Astrocyte (in vitro differentiated cells and primary cell): ENCODE data around the gene MYADML2. TPM values are rescaled to one million over a fixed set of nuclear protein-coding genes. Genes with fewer than 3 reads are reported as not detected.
A peak's percentile ranks its signal among the peaks of the same experiment; 100 is the strongest.

Experiments used
- DNase-seq: peaks from one replicate; pipeline ENCODE4 v3.0.0-alpha.2; 2010; ENCODE audit warnings: low read depth
- FAIRE-seq: peaks from 2 replicates; lab custom pipeline; 2011; peaks lifted over from hg19 to GRCh38; lab: Jason Lieb, UNC
- H2AFZ ChIP-seq: 2 replicates; pipeline ENCODE4 v1.6.0; 2012; ENCODE audit warnings: low read depth, low read length, inconsistent platforms
- H3K27ac ChIP-seq: 2 replicates; pipeline ENCODE4 v1.5.1; 2011; ENCODE audit warnings: low read depth, low read length, inconsistent platforms
- H3K27me3 ChIP-seq: 2 replicates; pipeline ENCODE4 v1.6.0; 2011; ENCODE audit warnings: low read length, inconsistent platforms; ENCODE audit not compliant: insufficient read depth
- H3K36me3 ChIP-seq: 2 replicates; pipeline ENCODE4 v1.5.1; 2011; ENCODE audit warnings: low read length, inconsistent platforms; ENCODE audit not compliant: insufficient read depth
- H3K4me1 ChIP-seq: 2 replicates; pipeline ENCODE4 v1.5.1; 2011; ENCODE audit warnings: low read length, inconsistent platforms; ENCODE audit not compliant: insufficient read depth
- H3K4me2 ChIP-seq: 2 replicates; pipeline ENCODE4 v1.6.0; 2012; ENCODE audit warnings: low read length, inconsistent platforms
- H3K4me3 ChIP-seq: 2 replicates; pipeline ENCODE4 v1.5.1; 2011; ENCODE audit warnings: low read depth, mild to moderate bottlenecking, low read length, inconsistent platforms; ENCODE audit not compliant: insufficient read depth
- H3K79me2 ChIP-seq: 2 replicates; pipeline ENCODE4 v1.6.0; 2012; ENCODE audit warnings: mild to moderate bottlenecking, low read length, inconsistent platforms; ENCODE audit not compliant: insufficient read depth
- H3K9ac ChIP-seq: 2 replicates; pipeline ENCODE4 v1.6.0; 2012; ENCODE audit warnings: mild to moderate bottlenecking, low read length, inconsistent platforms
- H3K9me3 ChIP-seq: 2 replicates; pipeline ENCODE4 v1.5.1; 2012; ENCODE audit warnings: low read depth, mild to moderate bottlenecking, low read length, inconsistent platforms; ENCODE audit not compliant: insufficient read depth
- H4K20me1 ChIP-seq: 2 replicates; pipeline ENCODE4 v1.6.0; 2012; ENCODE audit warnings: low read length, inconsistent platforms; ENCODE audit not compliant: insufficient read depth
- H3K27ac Mint-ChIP-seq: one replicate; pipeline ENCODE4 v1.8.0; 2021; ENCODE audit warnings: mild to moderate bottlenecking, mixed read lengths; ENCODE audit not compliant: unreplicated experiment
- H3K27me3 Mint-ChIP-seq: one replicate; pipeline ENCODE4 v1.8.0; 2021; ENCODE audit warnings: low read depth, mixed read lengths; ENCODE audit not compliant: unreplicated experiment
- H3K36me3 Mint-ChIP-seq: one replicate; pipeline ENCODE4 v1.8.0; 2021; ENCODE audit warnings: low read depth, mixed read lengths; ENCODE audit not compliant: unreplicated experiment
- H3K4me1 Mint-ChIP-seq: one replicate; pipeline ENCODE4 v1.8.0; 2021; ENCODE audit warnings: low read depth, mixed read lengths; ENCODE audit not compliant: unreplicated experiment
- H3K4me3 Mint-ChIP-seq: one replicate; pipeline ENCODE4 v1.8.0; 2021; ENCODE audit warnings: mild to moderate bottlenecking, moderate library complexity, mixed read lengths; ENCODE audit not compliant: unreplicated experiment
- H3K9me3 Mint-ChIP-seq: one replicate; pipeline ENCODE4 v1.8.0; 2021; ENCODE audit warnings: mild to moderate bottlenecking, mixed read lengths; ENCODE audit not compliant: unreplicated experiment
- EZH2 ChIP-seq: IDR thresholded peaks from 2 replicates; pipeline ENCODE4 v1.6.1; 2012; ENCODE audit warnings: mild to moderate bottlenecking, low read length, inconsistent platforms; ENCODE audit not compliant: insufficient read depth
- total RNA-seq: library from RNA; stranded (reverse); gene quantifications from 2 replicates; pipeline ENCODE4 v1.2.1, GENCODE V29; 2021
- TF ChIP-seq, protein P1 (sequence below): IDR thresholded peaks from 2 replicates; pipeline ENCODE4 v1.5.1; 2011; ENCODE audit warnings: low read depth, mild to moderate bottlenecking, inconsistent platforms, low read length, moderate library complexity; ENCODE audit not compliant: insufficient read depth

Gene MYADML2
- total RNA-seq, 1 donor from 2014 or later, result not detected

DNA sequence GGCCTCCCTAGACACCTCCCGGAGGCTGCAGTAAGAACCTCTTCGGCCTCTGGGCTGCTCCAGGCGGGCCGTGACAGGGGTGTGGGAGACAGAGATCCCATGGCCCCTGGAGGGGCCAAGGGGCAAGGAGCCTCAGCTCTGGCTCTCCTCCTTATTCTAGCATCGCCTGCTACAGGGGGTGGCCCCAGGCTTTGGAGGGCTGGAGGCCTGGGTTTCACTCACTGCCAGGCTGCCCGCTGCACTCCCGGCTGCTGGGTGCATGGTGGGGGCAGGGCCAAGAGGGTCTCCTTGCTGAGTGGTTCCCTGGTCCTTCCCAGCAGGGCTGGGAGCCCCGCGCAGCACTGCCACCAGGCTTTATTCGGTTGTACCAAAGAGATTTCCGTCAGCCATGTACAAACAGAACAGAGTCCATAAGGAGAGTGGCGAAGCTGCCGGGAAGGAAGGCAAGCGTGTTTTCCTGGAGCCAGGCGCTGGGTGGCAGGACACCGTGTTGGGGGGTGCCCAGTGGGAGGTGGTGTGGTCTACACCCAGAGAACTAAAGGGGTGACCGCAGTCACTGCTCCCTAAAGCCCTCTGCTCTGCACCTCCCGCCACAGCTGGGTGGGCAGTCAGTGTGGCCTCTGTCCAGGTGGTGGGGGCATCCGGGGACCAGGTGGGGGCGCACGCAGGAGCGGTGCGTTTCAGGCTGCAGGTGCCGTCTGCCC lies 43.0 kb downstream of the MYADML2 start:
- H3K79me2 ChIP-seq, result peaks cover 11% of the 10 kb centered on the region
- H3K9ac ChIP-seq, result no peak overlapping the region
- Mint-ChIP-seq H3K27me3 (no peaks in the 10 kb centered on the region), H3K4me1 (peaks cover 2% of the 10 kb centered on the region), H3K27ac (no peak overlapping the region), H3K4me3 (no peak overlapping the region), H3K9me3 (no peaks in the 10 kb centered on the region), H3K36me3 (peaks cover 8% of the 10 kb centered on the region)
- DNase-seq, result no peak
- TF ChIP-seq EZH2, result no peak
- H3K4me1 ChIP-seq, result peaks cover 15% of the 10 kb centered on the region
- H2AFZ ChIP-seq, result no peak overlapping the region
- peaks cover 23% of the 10 kb centered on the region for H4K20me1 ChIP-seq
- no peaks in the 10 kb centered on the region for H3K36me3 ChIP-seq
- no peak overlapping the region for H3K4me3 ChIP-seq
- FAIRE-seq, result no peak
- no peak overlapping the region for H3K4me2 ChIP-seq
- H3K27me3 ChIP-seq, result no peaks in the 10 kb centered on the region
- no peak overlapping the region for H3K27ac ChIP-seq
- H3K9me3 ChIP-seq, result no peaks in the 10 kb centered on the region

DNA sequence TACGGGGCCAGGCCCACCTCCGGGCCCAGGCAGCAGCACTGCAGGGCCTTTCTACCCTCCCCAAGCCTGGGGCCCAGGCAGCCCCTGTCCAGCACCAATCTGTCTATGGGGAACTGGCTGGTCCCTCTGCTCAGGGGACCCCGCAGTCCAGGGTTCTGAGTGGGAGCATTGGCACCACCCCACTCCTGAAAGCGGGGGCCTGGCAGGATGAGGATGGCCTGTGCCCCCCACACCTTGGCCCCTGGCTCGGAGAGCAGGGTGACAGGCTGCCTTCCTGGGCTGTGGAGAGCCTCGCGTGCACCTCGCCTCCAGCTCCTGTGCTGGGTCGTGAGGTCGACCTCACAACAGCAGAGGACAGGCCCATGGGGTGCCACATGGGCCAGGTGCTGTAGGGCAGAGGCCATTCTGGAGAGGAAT lies 43.6 kb downstream of the MYADML2 start:
- no peak overlapping the region for H3K4me2 ChIP-seq
- TF ChIP-seq EZH2, result no peak
- TF ChIP-seq, protein P1, sequence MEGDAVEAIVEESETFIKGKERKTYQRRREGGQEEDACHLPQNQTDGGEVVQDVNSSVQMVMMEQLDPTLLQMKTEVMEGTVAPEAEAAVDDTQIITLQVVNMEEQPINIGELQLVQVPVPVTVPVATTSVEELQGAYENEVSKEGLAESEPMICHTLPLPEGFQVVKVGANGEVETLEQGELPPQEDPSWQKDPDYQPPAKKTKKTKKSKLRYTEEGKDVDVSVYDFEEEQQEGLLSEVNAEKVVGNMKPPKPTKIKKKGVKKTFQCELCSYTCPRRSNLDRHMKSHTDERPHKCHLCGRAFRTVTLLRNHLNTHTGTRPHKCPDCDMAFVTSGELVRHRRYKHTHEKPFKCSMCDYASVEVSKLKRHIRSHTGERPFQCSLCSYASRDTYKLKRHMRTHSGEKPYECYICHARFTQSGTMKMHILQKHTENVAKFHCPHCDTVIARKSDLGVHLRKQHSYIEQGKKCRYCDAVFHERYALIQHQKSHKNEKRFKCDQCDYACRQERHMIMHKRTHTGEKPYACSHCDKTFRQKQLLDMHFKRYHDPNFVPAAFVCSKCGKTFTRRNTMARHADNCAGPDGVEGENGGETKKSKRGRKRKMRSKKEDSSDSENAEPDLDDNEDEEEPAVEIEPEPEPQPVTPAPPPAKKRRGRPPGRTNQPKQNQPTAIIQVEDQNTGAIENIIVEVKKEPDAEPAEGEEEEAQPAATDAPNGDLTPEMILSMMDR, result no peak
- H3K79me2 ChIP-seq, result peaks cover 11% of the 10 kb centered on the region
- H3K4me3 Mint-ChIP-seq, result peak overlapping the region; percentile 62
- H3K4me1 ChIP-seq, result peaks cover 21% of the 10 kb centered on the region
- no peaks in the 10 kb centered on the region for H3K27me3 ChIP-seq
- H3K27ac Mint-ChIP-seq, result no peak overlapping the region
- no peaks in the 10 kb centered on the region for H3K9me3 ChIP-seq
- no peak overlapping the region for H2AFZ ChIP-seq
- peaks cover 26% of the 10 kb centered on the region for H4K20me1 ChIP-seq
- no peaks in the 10 kb centered on the region for H3K9me3 Mint-ChIP-seq
- FAIRE-seq, result no peak
- H3K4me1 Mint-ChIP-seq, result peaks cover 4% of the 10 kb centered on the region
- no peak overlapping the region for H3K4me3 ChIP-seq
- H3K27me3 Mint-ChIP-seq, result no peaks in the 10 kb centered on the region
- no peak overlapping the region for H3K9ac ChIP-seq
- H3K36me3 ChIP-seq, result no peaks in the 10 kb centered on the region
- no peak overlapping the region for H3K27ac ChIP-seq
- DNase-seq, result no peak
- peaks cover 8% of the 10 kb centered on the region for H3K36me3 Mint-ChIP-seq

DNA sequence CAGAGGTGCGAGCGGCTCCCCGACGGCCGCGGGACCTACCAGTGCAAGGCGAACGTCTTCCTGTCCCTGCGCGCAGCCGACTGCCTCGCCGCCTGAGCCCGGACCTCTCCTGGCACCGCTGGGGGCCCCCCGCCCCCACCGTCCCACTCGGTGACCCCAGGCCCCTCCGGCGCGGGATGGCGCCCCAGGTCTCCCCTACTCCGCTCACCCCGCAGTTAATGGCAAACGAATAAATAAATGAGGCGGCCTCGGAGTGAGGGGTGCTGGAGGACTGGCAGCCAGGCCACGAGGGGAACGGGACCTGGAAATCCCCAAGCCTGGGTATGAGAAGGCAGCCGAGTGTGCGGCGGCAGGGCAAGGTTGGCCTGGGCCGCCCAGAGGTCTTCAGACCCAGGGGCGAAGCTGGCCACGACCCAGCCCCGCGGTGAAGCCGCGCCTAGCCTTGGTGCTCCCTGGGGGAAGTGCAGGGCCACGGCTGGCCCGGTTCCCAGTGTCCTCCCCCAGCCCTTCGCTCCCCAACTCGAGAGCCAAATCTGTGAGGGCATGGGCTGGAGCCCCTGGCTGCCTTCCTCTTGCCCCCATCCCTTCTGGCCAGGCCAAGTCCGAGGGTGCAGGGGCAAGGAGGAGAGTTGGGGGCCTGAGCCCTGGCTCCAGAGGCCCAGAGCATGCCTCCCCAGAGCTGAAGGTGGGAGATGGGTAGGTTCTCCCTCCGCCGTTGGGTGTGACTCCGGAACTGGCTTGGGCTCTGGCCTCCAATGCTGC lies 44.2 kb downstream of the MYADML2 start:
- DNase-seq (no peak), FAIRE-seq (no peak)
- Mint-ChIP-seq H3K27me3 (no peaks in the 10 kb centered on the region), H3K36me3 (peaks cover 8% of the 10 kb centered on the region), H3K4me3 (no peak overlapping the region), H3K9me3 (no peaks in the 10 kb centered on the region), H3K27ac (no peak overlapping the region), H3K4me1 (peaks cover 10% of the 10 kb centered on the region)
- H3K9ac ChIP-seq, result no peak overlapping the region
- no peaks in the 10 kb centered on the region for H3K9me3 ChIP-seq
- no peaks in the 10 kb centered on the region for H3K36me3 ChIP-seq
- H3K4me1 ChIP-seq, result peaks cover 27% of the 10 kb centered on the region
- H3K27ac ChIP-seq, result no peak overlapping the region
- no peak overlapping the region for H2AFZ ChIP-seq
- H3K27me3 ChIP-seq, result no peaks in the 10 kb centered on the region
- peak overlapping the region; percentile 77 for H3K4me2 ChIP-seq
- H3K4me3 ChIP-seq, result no peak overlapping the region
- H3K79me2 ChIP-seq, result peaks cover 11% of the 10 kb centered on the region
- TF ChIP-seq, protein P1, result no peak
- no peak for TF ChIP-seq EZH2
- H4K20me1 ChIP-seq, result peaks cover 26% of the 10 kb centered on the region
